WTC11 (cell line): ENCODE measurements around the gene TKT.

Experiments used
- ARID4B ChIP-seq: sonication (generic); formaldehyde crosslinking; IDR thresholded peaks from 2 replicates; pipeline ENCODE4 v1.8.0; 2023; ENCODE audit warnings: missing genetic modification reagents, mild to moderate bottlenecking, borderline replicate concordance
- CBFB ChIP-seq: sonication (generic); formaldehyde crosslinking; IDR thresholded peaks from 2 replicates; pipeline ENCODE4 v1.8.1; 2022; ENCODE audit warnings: mild to moderate bottlenecking, low read depth, missing genetic modification reagents
- CREM ChIP-seq: sonication (generic); formaldehyde crosslinking; IDR thresholded peaks from 2 replicates; pipeline ENCODE4 v1.8.1; 2022; ENCODE audit warnings: mild to moderate bottlenecking, missing genetic modification reagents, moderate library complexity
- CTCF ChIP-seq: fragments of 200-600 bp; IDR thresholded peaks from 2 replicates; pipeline ENCODE4 v1.8.0; 2022; ENCODE audit warnings: antibody characterized with exemption
- MXD4 ChIP-seq: fragments of 250-450 bp; sonication (Bioruptor Pico); IDR thresholded peaks from 2 replicates; pipeline ENCODE4 v1.8.0; 2021; ENCODE audit warnings: mild to moderate bottlenecking, moderate library complexity, borderline replicate concordance
- TEAD4 ChIP-seq: sonication (generic); formaldehyde crosslinking; IDR thresholded peaks from 2 replicates; pipeline ENCODE4 v1.8.0; 2022; ENCODE audit warnings: mild to moderate bottlenecking, missing genetic modification reagents
- USF2 ChIP-seq: sonication (generic); formaldehyde crosslinking; IDR thresholded peaks from 2 replicates; pipeline ENCODE4 v1.8.1; 2023; ENCODE audit warnings: mild to moderate bottlenecking, missing genetic modification reagents, moderate library complexity
- TF ChIP-seq, protein P1 (sequence below): sonication (generic); formaldehyde crosslinking; conservative IDR thresholded peaks from 2 replicates; pipeline ENCODE4 v1.8.1; 2022; ENCODE audit warnings: mild to moderate bottlenecking, missing genetic modification reagents
- TF ChIP-seq, protein P2 (sequence below): sonication (generic); formaldehyde crosslinking; IDR thresholded peaks from 2 replicates; pipeline ENCODE4 v1.8.1; 2022; ENCODE audit warnings: low read depth, mild to moderate bottlenecking, moderate library complexity, missing genetic modification reagents, borderline replicate concordance
- TF ChIP-seq, protein P3 (sequence below): sonication (generic); formaldehyde crosslinking; IDR thresholded peaks from 2 replicates; pipeline ENCODE4 v1.8.1; 2023; ENCODE audit warnings: mild to moderate bottlenecking, missing genetic modification reagents
- TF ChIP-seq, protein P4 (sequence below): sonication (generic); formaldehyde crosslinking; IDR thresholded peaks from 2 replicates; pipeline ENCODE4 v1.8.0; 2022; ENCODE audit warnings: mild to moderate bottlenecking, missing genetic modification reagents

DNA sequence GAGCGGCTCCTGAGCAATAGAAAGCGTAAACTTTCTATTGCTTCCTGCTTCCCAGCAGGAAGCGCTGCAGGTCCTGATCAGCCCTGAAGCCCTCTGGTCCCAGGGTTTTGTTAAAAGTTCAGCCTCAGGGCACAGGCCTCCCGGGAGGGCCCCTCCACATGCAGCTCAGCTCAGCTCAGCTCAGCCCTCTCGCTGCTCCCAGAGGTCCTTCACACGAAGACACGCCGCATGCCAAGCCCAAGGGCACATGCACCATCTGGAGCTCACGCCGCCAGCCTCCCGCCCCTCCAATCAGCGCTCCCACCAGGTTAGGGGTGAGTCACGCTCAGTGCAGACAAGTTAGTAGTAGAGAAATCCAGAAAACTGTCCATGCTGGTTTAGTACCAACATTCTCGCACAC lies 12.7 kb downstream of the TKT start:
- TF ChIP-seq, protein P1, sequence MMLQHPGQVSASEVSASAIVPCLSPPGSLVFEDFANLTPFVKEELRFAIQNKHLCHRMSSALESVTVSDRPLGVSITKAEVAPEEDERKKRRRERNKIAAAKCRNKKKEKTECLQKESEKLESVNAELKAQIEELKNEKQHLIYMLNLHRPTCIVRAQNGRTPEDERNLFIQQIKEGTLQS (CRISPR knock-in tag) = no peak
- TF ChIP-seq CTCF (no peak), CBFB (CRISPR knock-in tag) (no peak), ARID4B (CRISPR knock-in tag) (no peak), MXD4 (CRISPR knock-in tag) (no peak), CREM (CRISPR knock-in tag) (no peak), USF2 (CRISPR knock-in tag) (no peak), TEAD4 (no peak)
- TF ChIP-seq, protein P2, sequence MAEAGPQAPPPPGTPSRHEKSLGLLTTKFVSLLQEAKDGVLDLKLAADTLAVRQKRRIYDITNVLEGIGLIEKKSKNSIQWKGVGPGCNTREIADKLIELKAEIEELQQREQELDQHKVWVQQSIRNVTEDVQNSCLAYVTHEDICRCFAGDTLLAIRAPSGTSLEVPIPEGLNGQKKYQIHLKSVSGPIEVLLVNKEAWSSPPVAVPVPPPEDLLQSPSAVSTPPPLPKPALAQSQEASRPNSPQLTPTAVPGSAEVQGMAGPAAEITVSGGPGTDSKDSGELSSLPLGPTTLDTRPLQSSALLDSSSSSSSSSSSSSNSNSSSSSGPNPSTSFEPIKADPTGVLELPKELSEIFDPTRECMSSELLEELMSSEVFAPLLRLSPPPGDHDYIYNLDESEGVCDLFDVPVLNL (CRISPR knock-in tag) = no peak
- TF ChIP-seq, protein P3, sequence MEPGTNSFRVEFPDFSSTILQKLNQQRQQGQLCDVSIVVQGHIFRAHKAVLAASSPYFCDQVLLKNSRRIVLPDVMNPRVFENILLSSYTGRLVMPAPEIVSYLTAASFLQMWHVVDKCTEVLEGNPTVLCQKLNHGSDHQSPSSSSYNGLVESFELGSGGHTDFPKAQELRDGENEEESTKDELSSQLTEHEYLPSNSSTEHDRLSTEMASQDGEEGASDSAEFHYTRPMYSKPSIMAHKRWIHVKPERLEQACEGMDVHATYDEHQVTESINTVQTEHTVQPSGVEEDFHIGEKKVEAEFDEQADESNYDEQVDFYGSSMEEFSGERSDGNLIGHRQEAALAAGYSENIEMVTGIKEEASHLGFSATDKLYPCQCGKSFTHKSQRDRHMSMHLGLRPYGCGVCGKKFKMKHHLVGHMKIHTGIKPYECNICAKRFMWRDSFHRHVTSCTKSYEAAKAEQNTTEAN (CRISPR knock-in tag) = no peak
- TF ChIP-seq, protein P4, sequence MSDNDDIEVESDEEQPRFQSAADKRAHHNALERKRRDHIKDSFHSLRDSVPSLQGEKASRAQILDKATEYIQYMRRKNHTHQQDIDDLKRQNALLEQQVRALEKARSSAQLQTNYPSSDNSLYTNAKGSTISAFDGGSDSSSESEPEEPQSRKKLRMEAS (CRISPR knock-in tag) = no peak; the same call in 1 of the 2 replicates
